Suppressor macrophage (primary cell): Measurements from ENCODE around the gene CENPK.
"Not testable (repeated sequence)": the region's sequence is repeated elsewhere in the genome, so short reads cannot be mapped to it uniquely, and the experiment has no call there.

Experiments used
- DNase-seq, 4 experiments: peaks; one replicate each; pipeline ENCODE4 v3.0.0-alpha.2; 2020 to 2022
- total RNA-seq, 17 experiments: gene quantifications; one replicate each; lab custom pipeline; 2026; ENCODE audit warnings: mixed read lengths in 6 of 17, inconsistent platforms in 3 of 17; lab: John Stamatoyannopoulos, UW

Gene CENPK, protein sequence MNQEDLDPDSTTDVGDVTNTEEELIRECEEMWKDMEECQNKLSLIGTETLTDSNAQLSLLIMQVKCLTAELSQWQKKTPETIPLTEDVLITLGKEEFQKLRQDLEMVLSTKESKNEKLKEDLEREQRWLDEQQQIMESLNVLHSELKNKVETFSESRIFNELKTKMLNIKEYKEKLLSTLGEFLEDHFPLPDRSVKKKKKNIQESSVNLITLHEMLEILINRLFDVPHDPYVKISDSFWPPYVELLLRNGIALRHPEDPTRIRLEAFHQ
- total RNA-seq = 3.8 to 28.4 (median 9.4) reads per million in 17 experiments

DNA sequence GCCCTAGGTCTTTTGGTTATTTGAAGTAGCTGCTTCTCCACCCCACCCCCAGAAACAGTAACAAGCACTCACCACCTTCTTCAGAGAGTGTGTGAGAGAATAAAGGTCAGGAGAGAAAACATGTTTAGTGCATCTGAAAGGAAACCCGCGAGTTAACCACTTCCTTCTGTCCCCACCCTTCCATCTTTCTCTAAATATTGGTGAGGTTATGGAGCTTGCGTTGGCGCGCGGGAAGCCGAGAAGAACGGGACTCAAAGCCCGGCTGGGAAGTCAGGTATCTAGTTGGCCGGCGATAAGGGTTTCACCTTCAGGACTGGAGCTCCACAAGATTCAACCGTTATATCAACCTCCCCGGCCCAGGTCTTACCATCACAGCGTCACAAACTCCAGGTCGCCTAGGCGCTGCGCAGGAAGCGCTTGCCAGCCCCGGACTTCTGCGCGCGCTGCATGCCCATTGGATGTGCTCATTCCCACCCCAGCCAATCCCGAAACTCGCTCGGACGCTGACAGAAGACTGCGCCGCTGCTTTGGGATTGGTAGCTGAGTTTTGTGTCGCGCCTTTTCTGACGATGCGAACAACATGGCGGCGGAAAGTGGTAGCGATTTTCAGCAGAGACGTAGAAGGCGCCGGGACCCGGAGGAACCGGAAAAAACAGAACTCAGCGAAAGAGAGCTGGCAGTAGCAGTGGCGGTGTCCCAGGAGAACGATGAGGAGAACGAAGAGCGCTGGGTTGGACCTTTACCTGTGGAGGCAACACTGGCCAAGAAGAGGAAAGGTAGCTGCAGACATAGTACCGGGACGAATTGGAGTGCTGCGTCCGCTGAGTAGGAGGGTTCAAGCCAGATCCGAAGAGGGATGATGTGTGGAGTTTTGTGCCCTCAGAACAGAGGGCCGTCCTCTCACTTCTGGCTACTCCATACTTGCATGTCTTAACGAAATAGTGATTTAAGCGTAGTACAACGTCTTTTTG is at the start of gene CENPK, which contains the start of gene PPWD1:
Gene CENPK (minus strand): TSS at position 438 of the 971 bp plus-strand sequence. CDS start 8,261 bp downstream, outside the sequence.
Gene PPWD1 (plus strand): TSS at position 566 of the 971 bp plus-strand sequence. CDS start 15 bp downstream, at position 581.
- peak; percentile 95 to 97 (median 96) for DNase-seq

DNA sequence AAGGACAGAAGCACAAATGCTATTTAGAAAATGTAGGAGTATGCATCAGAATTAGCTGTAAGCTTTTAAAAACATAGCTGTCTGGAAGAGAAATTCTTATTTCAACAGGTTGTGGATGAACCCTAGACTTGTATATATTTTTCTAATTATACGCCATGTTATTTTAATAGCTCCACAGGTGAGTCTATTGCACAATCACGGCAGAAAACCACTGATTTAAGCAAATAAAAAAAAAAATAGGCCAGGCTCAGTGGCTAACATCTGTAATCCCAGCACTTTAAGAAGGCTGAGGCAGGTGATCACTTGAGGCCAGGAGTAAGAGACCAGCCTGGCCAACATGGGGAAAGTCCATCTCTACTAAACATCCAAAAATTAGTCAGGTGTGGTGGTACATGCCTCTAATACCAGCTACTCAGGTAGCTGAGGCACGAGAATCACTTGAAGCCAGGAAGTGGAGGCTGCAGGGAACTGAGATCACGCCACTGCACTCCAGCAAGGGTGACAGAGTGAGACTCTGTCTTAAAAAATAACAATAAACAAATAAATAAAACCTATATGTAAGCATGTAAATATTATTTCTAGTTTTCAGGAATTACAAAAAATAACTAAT is 49.4 kb upstream of the CENPK start:
- no peak for DNase-seq

DNA sequence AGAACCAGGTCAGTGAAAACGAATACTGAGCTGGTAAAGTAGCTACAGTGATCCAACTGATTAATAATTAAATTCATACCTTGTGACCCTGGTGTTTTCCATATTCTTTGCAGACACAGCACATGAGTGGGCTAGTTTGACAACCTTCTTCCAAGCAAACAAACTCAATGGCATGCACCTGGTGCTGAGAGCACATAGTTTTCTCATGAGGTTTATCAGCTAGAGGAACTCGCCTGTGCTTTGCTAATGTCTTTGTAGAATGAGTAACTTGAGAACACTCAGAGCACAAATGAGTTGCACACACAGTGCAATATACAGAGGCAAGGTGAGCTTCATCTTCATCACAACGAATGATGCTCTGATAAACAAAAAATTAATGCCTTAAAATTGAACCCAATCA is 48.6 kb upstream of the CENPK start:
- no peak for DNase-seq

DNA sequence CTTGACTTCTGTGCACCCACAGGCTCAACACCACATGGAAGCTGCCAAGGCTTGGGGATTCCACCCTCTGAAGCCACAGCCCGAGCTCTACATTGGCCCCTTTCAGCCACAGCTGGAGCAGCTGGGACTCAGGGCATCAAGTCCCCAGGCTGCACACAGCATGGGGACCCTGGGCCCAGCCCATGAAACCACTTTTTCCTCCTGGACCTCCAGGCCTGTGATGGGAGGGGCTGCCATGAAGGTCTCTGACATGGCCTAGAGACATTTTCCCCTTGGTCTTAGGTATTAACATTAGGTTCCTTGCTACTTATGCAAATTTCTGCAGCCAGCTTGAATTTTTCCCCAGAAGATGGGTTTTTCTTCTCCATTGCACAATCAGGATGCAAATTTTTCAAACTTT is 38.8 kb upstream of the CENPK start:
- not testable (repeated sequence) for DNase-seq

DNA sequence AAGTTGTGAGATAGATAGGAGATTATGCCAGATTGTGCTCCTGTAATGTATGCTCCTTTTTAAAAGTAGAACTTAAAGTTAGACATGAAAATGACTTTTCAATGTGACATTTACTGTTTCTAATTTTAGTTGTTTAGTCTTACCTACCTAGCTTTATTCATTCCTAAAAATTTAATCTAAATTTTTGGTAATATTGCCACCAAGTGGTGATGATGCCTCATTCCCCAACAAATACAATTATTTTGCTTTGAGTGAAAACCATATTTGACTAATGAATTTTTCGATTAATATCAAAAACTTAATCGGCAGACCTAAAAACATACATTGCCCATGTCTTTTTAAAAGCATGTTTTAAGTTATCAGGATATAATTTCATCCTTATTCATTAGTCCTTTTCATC is 25.7 kb upstream of the CENPK start:
- no peak for DNase-seq

DNA sequence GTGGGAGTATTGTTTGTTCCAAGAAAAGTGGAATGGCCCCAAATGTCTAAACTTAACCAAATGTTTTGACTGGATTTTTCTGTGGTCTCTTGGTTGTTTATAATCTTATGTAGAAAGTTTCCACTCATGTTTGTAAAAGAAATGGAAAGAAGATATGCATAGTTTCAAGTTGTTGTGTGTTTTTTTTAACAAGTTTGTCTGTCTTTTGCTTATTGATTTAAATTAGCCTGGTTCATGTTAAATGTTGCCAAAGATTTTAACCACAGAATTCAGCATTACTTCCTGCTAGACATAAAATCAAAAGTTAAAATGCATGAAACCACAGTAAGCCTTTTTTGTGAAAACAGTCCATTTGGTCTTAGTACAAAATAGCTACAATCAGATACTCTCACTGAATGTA is 14.2 kb upstream of the CENPK start:
- DNase-seq = no peak

DNA sequence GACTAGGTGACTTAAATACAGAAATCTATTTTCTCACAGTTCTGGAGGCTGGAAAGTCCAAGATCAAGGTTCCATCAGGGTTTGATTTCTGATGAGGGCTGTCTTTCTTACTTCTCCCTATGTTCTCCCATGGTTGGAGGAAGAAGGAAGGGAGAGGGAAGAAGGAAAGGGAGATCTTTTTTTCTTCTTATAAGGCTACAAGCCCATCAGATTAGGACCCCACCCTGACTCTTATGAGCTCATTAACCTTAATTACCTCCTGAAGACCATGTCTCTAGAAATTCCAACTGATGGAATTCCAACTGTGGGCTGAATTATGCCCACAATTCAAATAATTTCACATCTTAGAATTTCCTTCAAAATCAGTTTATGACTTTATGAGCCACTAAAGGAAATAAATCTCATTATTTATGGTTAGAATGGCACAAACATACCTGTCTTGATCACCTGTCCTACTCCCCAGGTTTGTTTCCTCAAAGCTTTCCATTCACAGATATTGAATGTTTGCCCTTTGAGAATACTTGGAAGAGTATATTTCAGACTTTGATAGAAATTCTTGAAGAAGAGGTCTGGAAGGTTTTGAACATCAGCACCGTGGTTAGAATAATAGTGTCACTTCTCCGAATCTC is 7.7 kb upstream of the CENPK start:
- DNase-seq = no peak

DNA sequence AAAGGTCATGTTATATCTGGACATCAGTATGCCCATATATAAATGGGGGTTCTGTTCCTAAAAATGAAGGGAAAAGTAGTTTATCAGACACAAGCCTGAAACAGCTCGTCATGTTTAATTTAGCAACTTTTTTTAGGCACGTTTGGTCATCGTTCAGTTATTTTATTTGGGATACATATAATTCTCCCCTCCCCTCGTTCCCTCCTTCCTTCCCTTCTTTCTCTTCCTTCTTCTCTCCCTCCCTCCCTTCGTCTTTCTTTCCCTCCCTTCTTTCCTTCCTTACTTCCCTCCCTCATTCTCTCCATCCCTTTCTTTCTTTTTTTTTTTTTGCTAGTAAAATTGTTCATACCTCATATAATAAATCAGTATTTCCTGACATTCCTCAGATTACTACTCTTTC is 3.5 kb upstream of the CENPK start:
- DNase-seq = no peak

DNA sequence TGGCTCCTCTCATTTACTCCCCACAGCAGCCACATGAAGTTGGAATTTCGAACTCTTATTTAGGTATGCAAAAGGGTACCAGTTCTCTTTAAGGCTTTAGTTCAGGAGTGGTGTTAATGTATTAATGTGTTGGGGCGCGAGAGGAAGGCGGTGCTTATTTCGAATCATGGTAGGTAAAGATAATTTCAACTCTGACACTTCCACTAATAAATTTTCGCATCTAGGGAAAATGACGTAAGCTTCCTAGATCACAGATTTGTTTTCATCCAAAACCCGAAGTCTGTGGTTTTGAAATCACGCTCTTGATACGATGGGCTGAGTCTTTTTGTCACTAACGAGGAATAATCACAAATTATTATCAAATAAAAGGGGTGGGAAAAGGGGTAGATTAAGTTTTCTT is 809 bp upstream of the CENPK start:
- peak in 2 of 4 experiments; percentile 2 to 7 for DNase-seq

DNA sequence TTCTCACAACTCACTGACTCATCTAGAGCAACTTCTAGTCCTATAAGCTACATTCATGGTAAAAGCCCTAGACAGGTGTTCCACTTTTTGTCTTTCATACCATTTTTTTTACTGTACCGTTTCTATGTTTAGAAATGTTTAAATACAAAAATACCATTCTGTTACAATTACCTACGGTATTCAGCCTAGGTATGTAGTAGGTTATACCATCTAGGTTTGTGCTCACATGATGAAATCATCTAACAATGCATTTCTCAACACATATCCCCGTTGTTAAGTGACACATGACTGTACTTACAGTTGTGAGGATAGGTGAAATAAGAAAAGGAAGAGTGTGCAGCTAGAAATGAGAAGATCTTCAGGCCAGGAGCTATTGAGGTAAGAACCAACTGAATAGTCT is 6.2 kb downstream of the CENPK start:
- no peak for DNase-seq

DNA sequence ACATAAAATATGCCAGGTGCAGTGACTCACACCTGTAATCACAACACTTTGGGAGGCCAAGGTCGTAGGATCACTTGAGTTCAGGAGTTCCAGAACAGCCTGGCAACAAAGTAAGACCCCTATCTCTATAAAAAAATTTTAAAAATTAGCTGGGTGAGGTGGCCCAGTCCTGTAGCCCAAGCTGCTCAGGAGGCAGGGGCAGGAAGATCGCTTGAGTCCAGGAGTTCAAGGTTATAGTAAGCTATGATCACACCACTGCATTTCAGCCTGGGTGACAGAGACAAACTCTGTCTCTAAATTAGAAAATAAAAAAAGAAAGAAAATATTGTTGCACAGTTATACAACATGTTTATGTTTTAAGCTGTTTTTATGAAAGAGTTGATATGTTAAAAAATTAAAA is 6.8 kb downstream of the CENPK start:
- no peak for DNase-seq

DNA sequence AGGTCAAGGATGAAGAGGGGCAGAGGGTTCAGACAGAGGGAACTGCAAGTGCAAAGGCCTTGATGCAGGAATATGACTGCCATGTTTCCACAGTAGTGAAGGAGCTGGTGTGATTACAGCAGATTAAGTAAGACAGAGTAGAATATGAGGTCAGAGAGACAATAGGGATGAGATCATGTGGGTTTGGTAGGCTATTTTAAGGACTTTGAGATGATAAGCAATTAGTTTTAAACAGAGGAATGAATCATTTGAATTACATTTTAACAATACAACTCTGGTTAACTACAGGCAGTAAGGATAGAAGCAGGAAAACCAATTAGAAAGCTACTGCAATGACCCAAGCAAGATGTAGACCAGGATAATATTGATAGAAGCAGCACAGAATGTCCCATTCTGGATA is 7.7 kb downstream of the CENPK start:
- DNase-seq = no peak

DNA sequence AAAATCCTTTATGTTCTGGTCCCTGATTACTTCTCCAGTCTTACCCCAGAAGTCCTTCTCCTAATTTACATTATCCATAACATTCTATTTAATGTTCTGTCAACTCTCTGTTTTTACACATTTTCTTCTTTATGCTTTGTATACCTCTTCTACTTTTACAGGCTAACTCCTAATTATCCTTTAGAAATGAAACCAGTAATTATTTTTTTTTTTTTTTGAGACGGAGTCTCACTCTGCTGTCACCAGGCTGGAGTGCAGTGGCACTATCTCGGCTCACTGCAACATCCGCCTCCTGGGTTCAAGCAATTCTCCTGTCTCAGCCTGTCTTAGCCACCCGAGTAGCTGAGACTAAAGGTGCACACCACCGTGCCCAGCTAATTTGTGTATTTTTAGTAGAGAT is 9.0 kb downstream of the CENPK start:
- no peak for DNase-seq

DNA sequence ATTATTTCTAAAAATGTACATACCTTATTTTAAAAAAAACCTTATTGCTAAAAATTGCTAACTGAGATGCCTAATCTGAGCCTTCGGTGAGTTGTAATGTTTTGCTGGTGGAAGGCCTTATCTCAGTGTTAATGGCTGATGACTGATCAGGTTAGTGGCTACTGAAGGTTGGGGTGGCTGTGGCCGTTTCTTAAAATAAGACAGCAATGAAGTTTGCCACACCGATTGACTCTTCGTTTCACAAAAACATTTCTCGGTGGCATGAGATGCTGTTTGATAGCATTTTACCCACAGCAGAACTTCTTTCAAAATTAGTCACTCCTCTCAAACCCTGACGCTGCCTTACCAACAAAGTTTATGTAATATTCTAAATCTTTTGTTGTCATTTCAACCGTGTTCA is 14.7 kb downstream of the CENPK start:
- no peak for DNase-seq

DNA sequence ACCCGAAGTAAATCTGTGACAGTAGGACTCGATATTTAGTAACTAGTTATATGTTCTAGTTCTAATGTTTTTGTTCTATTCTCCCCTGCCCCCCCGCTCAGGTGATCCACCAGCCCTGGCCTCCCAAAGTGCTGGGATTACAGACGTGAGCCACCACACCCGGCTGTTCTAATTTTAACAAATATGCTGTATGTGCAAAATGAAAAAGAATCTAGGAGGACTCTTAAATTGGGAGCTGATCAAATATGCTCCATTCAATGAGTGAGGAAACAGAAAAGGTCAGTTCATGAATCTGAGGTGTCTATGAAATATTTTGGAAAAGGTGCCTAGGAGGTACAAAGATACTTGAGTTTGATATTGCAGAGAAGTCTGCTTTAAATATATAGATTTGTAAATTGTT is 16.8 kb downstream of the CENPK start:
- DNase-seq = no peak

DNA sequence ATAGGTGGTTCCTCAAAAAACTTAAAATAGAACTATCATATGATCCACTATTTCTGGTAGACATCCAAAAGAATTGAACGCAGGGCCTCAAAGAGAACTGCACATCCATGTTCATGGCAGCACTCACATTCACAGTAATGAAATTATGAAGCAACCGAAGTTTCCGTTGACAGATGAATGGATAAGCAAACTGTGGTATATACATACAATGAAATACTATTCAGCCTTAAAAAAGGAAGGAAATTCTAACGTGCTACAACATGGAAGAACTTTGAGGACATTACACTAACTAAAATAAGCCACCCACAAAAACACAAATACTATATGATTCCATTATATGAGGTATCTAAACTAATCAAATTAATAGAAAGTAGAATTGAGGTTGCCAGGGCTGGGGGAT is 18.5 kb downstream of the CENPK start:
- DNase-seq = no peak

DNA sequence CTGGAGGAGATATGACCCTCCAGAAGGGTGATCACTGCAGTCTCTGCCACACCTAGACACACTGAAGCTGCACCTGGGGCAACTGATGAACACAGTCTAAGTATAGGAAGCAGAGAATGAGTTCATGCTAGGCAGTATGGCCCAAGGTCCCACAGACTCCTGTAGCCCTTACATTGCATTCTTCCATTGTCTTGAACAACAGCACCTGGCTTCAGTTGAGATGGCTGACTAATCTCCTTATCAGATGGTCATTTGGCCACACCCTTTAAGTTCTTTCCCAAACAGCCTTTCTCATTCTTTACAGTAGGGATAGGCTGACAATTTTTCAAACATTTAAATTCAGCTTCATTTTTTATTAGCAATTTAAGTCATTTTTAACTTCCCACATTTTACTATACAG is 23.1 kb downstream of the CENPK start:
- no peak for DNase-seq

DNA sequence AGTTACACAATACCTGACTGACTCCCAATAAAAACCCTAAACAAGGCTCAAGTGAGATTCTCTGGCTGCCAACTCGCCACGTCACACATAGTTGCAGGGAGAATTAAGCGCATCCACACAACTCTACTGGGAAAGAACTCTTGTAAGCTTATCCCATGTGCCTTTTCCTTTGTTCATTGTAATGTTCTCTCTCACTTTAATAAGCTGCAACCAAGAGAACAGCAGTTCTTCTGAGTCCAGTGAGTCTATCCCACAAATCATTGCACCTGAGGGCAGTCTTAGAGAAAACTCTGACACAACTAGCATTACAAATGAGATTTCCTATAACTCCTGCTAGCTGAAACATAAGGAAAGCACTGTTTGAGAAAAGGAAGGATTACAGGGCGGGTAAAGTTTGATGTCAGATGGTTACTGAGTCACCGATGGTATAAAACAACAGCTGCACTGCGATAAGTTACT is 27.4 kb downstream of the CENPK start:
- DNase-seq = no peak

DNA sequence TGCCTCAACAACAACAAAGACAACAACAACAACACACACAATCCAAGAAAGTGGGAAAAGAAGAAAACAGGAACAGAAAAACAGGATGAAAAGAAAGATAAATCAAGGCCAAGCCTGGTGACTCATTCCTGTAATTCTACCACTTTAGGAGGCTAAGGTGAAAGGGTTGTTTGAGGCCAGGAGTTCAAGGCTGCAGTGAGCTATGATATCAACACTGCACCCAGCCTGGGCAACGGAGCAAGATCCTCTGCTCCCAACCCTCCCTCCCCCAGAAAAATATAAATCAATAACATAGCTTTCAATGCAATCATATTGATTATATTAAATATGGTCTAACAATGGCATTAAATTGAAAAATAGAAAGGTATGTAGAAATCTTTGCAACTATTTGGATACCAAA is 32.1 kb downstream of the CENPK start:
- no peak for DNase-seq

DNA sequence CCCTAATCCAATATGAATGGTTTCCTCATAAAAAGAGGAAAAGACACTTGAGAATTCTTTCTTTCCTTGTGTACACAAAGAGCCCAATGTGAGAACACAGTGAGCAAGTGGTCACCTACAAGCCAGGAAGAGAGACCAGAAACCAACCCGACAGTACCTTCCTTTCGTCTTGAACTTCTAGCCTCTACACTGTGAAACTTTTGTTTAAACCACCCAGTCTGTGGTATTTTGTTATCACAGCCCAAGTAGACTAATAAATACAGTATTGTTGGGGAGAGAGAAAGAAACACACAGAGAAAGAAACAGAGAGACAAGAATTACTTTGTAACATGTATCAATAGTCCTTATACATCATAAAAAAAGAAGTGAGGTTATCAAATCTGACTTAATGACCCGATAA is 37.2 kb downstream of the CENPK start:
- DNase-seq = no peak

DNA sequence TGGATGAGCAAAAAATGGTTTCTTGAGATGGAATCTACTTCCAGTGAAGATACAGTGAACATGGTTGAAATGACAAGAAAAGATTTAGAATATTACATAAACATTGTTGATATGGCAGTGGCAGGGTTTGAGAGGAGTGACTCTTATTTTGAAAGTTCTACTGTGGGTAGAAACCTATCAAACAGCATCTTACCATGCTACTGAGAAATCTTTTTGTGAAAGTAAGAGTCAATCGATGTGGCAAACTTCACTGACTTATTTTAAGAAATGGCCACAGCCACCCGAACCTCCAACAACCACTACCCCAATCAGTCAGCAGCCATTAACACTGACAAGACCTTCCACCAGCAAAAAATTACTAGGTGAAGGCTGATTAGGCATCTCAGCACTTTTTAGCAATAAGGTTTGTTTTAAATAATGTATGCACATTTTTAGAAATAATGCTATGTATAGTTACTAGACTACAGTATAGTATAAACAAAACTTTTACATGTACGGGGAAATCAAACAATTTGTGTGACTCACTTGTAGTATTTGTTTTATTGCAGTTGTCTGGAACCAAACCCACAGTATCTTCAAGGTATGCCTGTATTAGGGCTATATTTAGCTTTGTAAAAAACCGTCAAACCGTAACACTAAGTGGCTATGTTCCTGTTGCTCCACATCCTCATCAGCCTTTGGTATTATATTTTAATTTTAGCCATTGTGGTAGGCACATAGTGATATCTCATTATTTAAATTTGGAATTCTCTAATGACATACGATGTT is 50.6 kb downstream of the CENPK start:
- DNase-seq = no peak

DNA sequence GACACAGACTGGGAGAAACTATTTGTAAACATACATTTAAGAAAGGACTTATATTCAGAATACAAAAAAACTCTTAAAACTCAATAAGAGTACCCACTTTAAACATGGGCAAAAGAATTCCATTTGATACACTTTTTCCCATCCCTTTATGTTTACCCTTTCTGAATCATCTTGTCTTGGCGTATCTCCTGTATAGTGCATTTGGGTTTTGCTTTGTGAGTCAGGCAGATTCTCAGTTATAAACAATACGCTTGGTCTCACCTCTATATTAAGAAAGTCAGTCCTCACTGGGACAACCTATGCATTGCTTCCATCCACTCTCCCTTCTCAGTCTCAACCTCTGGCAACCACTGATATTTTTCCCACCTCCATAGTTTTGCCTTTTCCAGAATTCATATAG is 54.0 kb downstream of the CENPK start:
- no peak for DNase-seq
